Activated T-helper 2 cell treated with anti-CD3 and anti-CD28 coated beads, Interferon-gamma antibody, Interleukin-2, Interleukin-4, amounts not matched to agents 10 μg/mL and 5 μg/mL and 100 μg/mL, durations not matched to agents 14 hours and 24 hours and 36 hours (primary cell): ENCODE results near the gene YOD1. TPM values are rescaled to one million over a fixed set of nuclear protein-coding genes. Genes with fewer than 3 reads are reported as not detected.

Experiments
- DNase-seq: peaks from one replicate; pipeline ENCODE4 v3.0.0; 2021; ENCODE audit warnings: low spot score
- H3K27ac Mint-ChIP-seq: one replicate; pipeline ENCODE4 v1.8.0; 2021; ENCODE audit warnings: mixed read lengths
- H3K27me3 Mint-ChIP-seq: one replicate; pipeline ENCODE4 v1.8.0; 2021; ENCODE audit warnings: low read depth, mixed read lengths
- H3K36me3 Mint-ChIP-seq: one replicate; pipeline ENCODE4 v1.8.0; 2021; ENCODE audit warnings: low read depth, mixed read lengths
- H3K4me1 Mint-ChIP-seq: one replicate; pipeline ENCODE4 v1.8.0; 2021; ENCODE audit warnings: low read depth, mixed read lengths
- H3K4me3 Mint-ChIP-seq: one replicate; pipeline ENCODE4 v1.8.0; 2021; ENCODE audit warnings: low read depth, mild to moderate bottlenecking, moderate library complexity, mixed read lengths
- H3K9me3 Mint-ChIP-seq: one replicate; pipeline ENCODE4 v1.8.0; 2021; ENCODE audit warnings: mixed read lengths
- intact Hi-C: fragments of 100-400 bp; cut with micrococcal nuclease; formaldehyde crosslinking; loops from one replicate; pipeline ENCODE4 v1.15.1; 2023
- total RNA-seq: library from RNA; stranded (reverse); gene quantifications from 2 replicates; pipeline ENCODE4 v1.2.3, GENCODE V29; 2022

YOD1 gene
- total RNA-seq, 1 donor from 2014 or later: 8.7 TPM

- no peak for DNase-seq
- Mint-ChIP-seq H3K4me1 (peaks cover 15% of the 10 kb centered on the region), H3K27me3 (peaks cover 22% of the 10 kb centered on the region), H3K9me3 (no peaks in the 10 kb centered on the region), H3K4me3 (no peak overlapping the region), H3K27ac (no peak overlapping the region), H3K36me3 (no peaks in the 10 kb centered on the region)
- intact Hi-C loops: no loop called here
Measured at GRCh38 chr1:207026104-207026534, 24.9 kb downstream of the YOD1 start.

GRCh38 chr1:207025146-207025880, 25.7 kb downstream of the YOD1 start:
- Mint-ChIP-seq H3K27me3 (peaks cover 17% of the 10 kb centered on the region), H3K27ac (no peak overlapping the region), H3K4me3 (no peak overlapping the region), H3K4me1 (peaks cover 16% of the 10 kb centered on the region), H3K9me3 (no peaks in the 10 kb centered on the region), H3K36me3 (no peaks in the 10 kb centered on the region)
- intact Hi-C loops: no loop called here
- no peak for DNase-seq

GRCh38 chr1:207024202-207025145, 26.5 kb downstream of the YOD1 start:
- Mint-ChIP-seq H3K9me3 (no peaks in the 10 kb centered on the region), H3K4me3 (no peak overlapping the region), H3K27me3 (peaks cover 10% of the 10 kb centered on the region), H3K27ac (peak overlapping the region; percentile 40), H3K36me3 (no peaks in the 10 kb centered on the region), H3K4me1 (peaks cover 15% of the 10 kb centered on the region)
- no peak for DNase-seq
- intact Hi-C loops: no loop called here

GRCh38 chr1:207022996-207023679, 27.9 kb downstream of the YOD1 start:
- no peaks in the 10 kb centered on the region for H3K9me3 Mint-ChIP-seq

GRCh38 chr1:207021876-207022596, 29.0 kb downstream of the YOD1 start:
- no peak for DNase-seq
- Mint-ChIP-seq H3K4me3 (no peak overlapping the region), H3K27ac (no peak overlapping the region), H3K36me3 (no peaks in the 10 kb centered on the region), H3K4me1 (peaks cover 15% of the 10 kb centered on the region), H3K27me3 (peaks cover 8% of the 10 kb centered on the region), H3K9me3 (no peaks in the 10 kb centered on the region)
- intact Hi-C loops: no loop called here

More at GRCh38 chr1:207022996-207023679, 27.9 kb downstream of the YOD1 start:
- Mint-ChIP-seq H3K36me3 (no peaks in the 10 kb centered on the region), H3K27me3 (peaks cover 9% of the 10 kb centered on the region), H3K4me3 (no peak overlapping the region), H3K27ac (no peak overlapping the region), H3K4me1 (peaks cover 15% of the 10 kb centered on the region)
- no peak for DNase-seq
- intact Hi-C loops: no loop called here

GRCh38 chr1:207021139-207021861, 29.7 kb downstream of the YOD1 start:
- Mint-ChIP-seq H3K4me1 (peaks cover 15% of the 10 kb centered on the region), H3K27ac (no peak overlapping the region), H3K36me3 (no peaks in the 10 kb centered on the region), H3K27me3 (peaks cover 8% of the 10 kb centered on the region), H3K9me3 (no peaks in the 10 kb centered on the region), H3K4me3 (no peak overlapping the region)
- no peak for DNase-seq
- intact Hi-C loops: no loop called here

GRCh38 chr1:207020709-207021107, 30.3 kb downstream of the YOD1 start:
- H3K4me1 Mint-ChIP-seq: peaks cover 18% of the 10 kb centered on the region
- intact Hi-C loops: no loop called here
- no peaks in the 10 kb centered on the region for H3K9me3 Mint-ChIP-seq
- DNase-seq: no peak
- no peak overlapping the region for H3K27ac Mint-ChIP-seq
- no peaks in the 10 kb centered on the region for H3K36me3 Mint-ChIP-seq
- H3K4me3 Mint-ChIP-seq: no peak overlapping the region
- H3K27me3 Mint-ChIP-seq: peaks cover 7% of the 10 kb centered on the region

- H3K36me3 Mint-ChIP-seq: no peaks in the 10 kb centered on the region
- H3K9me3 Mint-ChIP-seq: no peaks in the 10 kb centered on the region
- intact Hi-C loops: no loop called here
- H3K27ac Mint-ChIP-seq: no peak overlapping the region
- no peak overlapping the region for H3K4me3 Mint-ChIP-seq
- H3K27me3 Mint-ChIP-seq: peaks cover 7% of the 10 kb centered on the region
- peaks cover 15% of the 10 kb centered on the region for H3K4me1 Mint-ChIP-seq
- DNase-seq: no peak
Measured at GRCh38 chr1:207020065-207020708, 30.8 kb downstream of the YOD1 start.

GRCh38 chr1:207019661-207020060, 31.3 kb downstream of the YOD1 start:
- Mint-ChIP-seq H3K36me3 (no peaks in the 10 kb centered on the region), H3K4me3 (no peak overlapping the region), H3K9me3 (no peaks in the 10 kb centered on the region), H3K27me3 (peaks cover 10% of the 10 kb centered on the region), H3K4me1 (peaks cover 14% of the 10 kb centered on the region), H3K27ac (no peak overlapping the region)
- intact Hi-C loops: no loop called here
- DNase-seq: no peak

- Mint-ChIP-seq H3K27me3 (peaks cover 13% of the 10 kb centered on the region), H3K4me3 (no peak overlapping the region), H3K27ac (no peak overlapping the region), H3K9me3 (no peaks in the 10 kb centered on the region), H3K4me1 (peaks cover 9% of the 10 kb centered on the region), H3K36me3 (no peaks in the 10 kb centered on the region)
- intact Hi-C loops: no loop called here
- DNase-seq: no peak
Measured at GRCh38 chr1:207019161-207019560, 31.8 kb downstream of the YOD1 start.

GRCh38 chr1:207018707-207019106, 32.3 kb downstream of the YOD1 start:
- Mint-ChIP-seq H3K9me3 (no peaks in the 10 kb centered on the region), H3K36me3 (no peaks in the 10 kb centered on the region), H3K27me3 (peaks cover 14% of the 10 kb centered on the region), H3K4me1 (peaks cover 6% of the 10 kb centered on the region), H3K27ac (no peak overlapping the region), H3K4me3 (no peak overlapping the region)
- intact Hi-C loops: no loop called here
- no peak for DNase-seq
